Measurements from ENCODE around the gene PSMA7.
A peak's percentile ranks its signal among the peaks of the same experiment; 100 is the strongest.

PSMA7 gene

GRCh38 chr20:62141397-62142251 lies 1.6 kb downstream of the PSMA7 start:
- ATAC-seq (ENCODE audit: low read depth) = no peak
- Mint-ChIP-seq H3K27ac (peak overlapping the region; percentile 88), H3K4me1 (peaks cover 35% of the 10 kb centered on the region), H3K27me3 (no peaks in the 10 kb centered on the region), H3K36me3 (peaks cover 16% of the 10 kb centered on the region), H3K9me3 (no peaks in the 10 kb centered on the region), H3K4me3 (peak overlapping the region; percentile 84)
- DNase-seq (ENCODE audit: low spot score in 2 of 2) = no peak

GRCh38 chr20:62141043-62141396 lies 2.2 kb downstream of the PSMA7 start:
- Mint-ChIP-seq H3K4me1 (peaks cover 35% of the 10 kb centered on the region), H3K36me3 (peaks cover 22% of the 10 kb centered on the region), H3K27ac (peak overlapping the region; percentile 56), H3K27me3 (no peaks in the 10 kb centered on the region), H3K4me3 (no peak overlapping the region), H3K9me3 (no peaks in the 10 kb centered on the region)
- DNase-seq (ENCODE audit: low spot score in 2 of 2) (no peak), ATAC-seq (ENCODE audit: low read depth) (no peak)

GRCh38 chr20:62139636-62140035 lies 3.6 kb downstream of the PSMA7 start:
- Mint-ChIP-seq H3K9me3 (no peaks in the 10 kb centered on the region), H3K36me3 (peaks cover 22% of the 10 kb centered on the region), H3K27ac (no peak overlapping the region), H3K4me3 (no peak overlapping the region), H3K27me3 (no peaks in the 10 kb centered on the region), H3K4me1 (peaks cover 25% of the 10 kb centered on the region)
- DNase-seq (ENCODE audit: low spot score in 2 of 2) (no peak), ATAC-seq (ENCODE audit: low read depth) (no peak)

GRCh38 chr20:62138912-62139311 lies 4.3 kb downstream of the PSMA7 start:
- H3K9me3 Mint-ChIP-seq = no peaks in the 10 kb centered on the region
- no peaks in the 10 kb centered on the region for H3K27me3 Mint-ChIP-seq
- peaks cover 25% of the 10 kb centered on the region for H3K36me3 Mint-ChIP-seq
- ATAC-seq (ENCODE audit: low read depth) (no peak), DNase-seq (ENCODE audit: low spot score in 2 of 2) (no peak)
- H3K27ac Mint-ChIP-seq = no peak overlapping the region
- peaks cover 25% of the 10 kb centered on the region for H3K4me1 Mint-ChIP-seq
- H3K4me3 Mint-ChIP-seq = no peak overlapping the region

- peaks cover 27% of the 10 kb centered on the region for H3K4me1 Mint-ChIP-seq
- no peaks in the 10 kb centered on the region for H3K9me3 Mint-ChIP-seq
- H3K4me3 Mint-ChIP-seq = no peak overlapping the region
- H3K27ac Mint-ChIP-seq = no peak overlapping the region
- DNase-seq (ENCODE audit: low spot score in 2 of 2) = no peak
- H3K36me3 Mint-ChIP-seq = peaks cover 25% of the 10 kb centered on the region
- no peak for ATAC-seq (ENCODE audit: low read depth)
- no peaks in the 10 kb centered on the region for H3K27me3 Mint-ChIP-seq
Measured at GRCh38 chr20:62138204-62138543, 5.0 kb downstream of the PSMA7 start.

GRCh38 chr20:62137478-62138203 lies 5.6 kb downstream of the PSMA7 start:
- no peak overlapping the region for H3K27ac Mint-ChIP-seq
- no peak overlapping the region for H3K4me3 Mint-ChIP-seq
- H3K36me3 Mint-ChIP-seq = peaks cover 25% of the 10 kb centered on the region
- DNase-seq (ENCODE audit: low spot score in 2 of 2) = no peak
- no peak for ATAC-seq (ENCODE audit: low read depth)
- H3K27me3 Mint-ChIP-seq = no peaks in the 10 kb centered on the region
- H3K9me3 Mint-ChIP-seq = no peaks in the 10 kb centered on the region
- H3K4me1 Mint-ChIP-seq = peaks cover 27% of the 10 kb centered on the region

GRCh38 chr20:62137092-62137384 lies 6.2 kb downstream of the PSMA7 start:
- H3K27me3 Mint-ChIP-seq = no peaks in the 10 kb centered on the region
- no peak overlapping the region for H3K27ac Mint-ChIP-seq
- no peaks in the 10 kb centered on the region for H3K9me3 Mint-ChIP-seq
- peaks cover 28% of the 10 kb centered on the region for H3K36me3 Mint-ChIP-seq
- H3K4me1 Mint-ChIP-seq = peaks cover 31% of the 10 kb centered on the region
- H3K4me3 Mint-ChIP-seq = no peak overlapping the region
- ATAC-seq (ENCODE audit: low read depth) (no peak), DNase-seq (ENCODE audit: low spot score in 2 of 2) (no peak)

- Mint-ChIP-seq H3K36me3 (peaks cover 30% of the 10 kb centered on the region), H3K9me3 (no peaks in the 10 kb centered on the region), H3K4me3 (no peak overlapping the region), H3K27ac (no peak overlapping the region), H3K4me1 (peaks cover 25% of the 10 kb centered on the region), H3K27me3 (no peaks in the 10 kb centered on the region)
- DNase-seq (ENCODE audit: low spot score in 2 of 2) (peak; percentile 60 to 62), ATAC-seq (ENCODE audit: low read depth) (peak; percentile 90)
Measured at GRCh38 chr20:62136283-62137091, 6.7 kb downstream of the PSMA7 start.

- DNase-seq (ENCODE audit: low spot score in 2 of 2) = no peak
- Mint-ChIP-seq H3K9me3 (no peaks in the 10 kb centered on the region), H3K4me1 (peaks cover 20% of the 10 kb centered on the region), H3K4me3 (no peak overlapping the region), H3K27me3 (no peaks in the 10 kb centered on the region), H3K27ac (no peak overlapping the region), H3K36me3 (peaks cover 35% of the 10 kb centered on the region)
- no peak for ATAC-seq (ENCODE audit: low read depth)
Measured at GRCh38 chr20:62135573-62136266, 7.5 kb downstream of the PSMA7 start.

GRCh38 chr20:62134735-62135231 lies 8.4 kb downstream of the PSMA7 start:
- H3K27me3 Mint-ChIP-seq = no peaks in the 10 kb centered on the region
- ATAC-seq (ENCODE audit: low read depth) (no peak), DNase-seq (ENCODE audit: low spot score in 2 of 2) (no peak)
- no peak overlapping the region for H3K4me3 Mint-ChIP-seq
- peaks cover 38% of the 10 kb centered on the region for H3K36me3 Mint-ChIP-seq
- no peaks in the 10 kb centered on the region for H3K9me3 Mint-ChIP-seq
- peaks cover 23% of the 10 kb centered on the region for H3K4me1 Mint-ChIP-seq
- H3K27ac Mint-ChIP-seq = no peak overlapping the region

- no peaks in the 10 kb centered on the region for H3K9me3 Mint-ChIP-seq
- H3K36me3 Mint-ChIP-seq = peaks cover 36% of the 10 kb centered on the region
- ATAC-seq (ENCODE audit: low read depth) (peak; percentile 23), DNase-seq (ENCODE audit: low spot score in 2 of 2) (no peak)
- H3K4me1 Mint-ChIP-seq = peaks cover 23% of the 10 kb centered on the region
- H3K4me3 Mint-ChIP-seq = no peak overlapping the region
- H3K27me3 Mint-ChIP-seq = no peaks in the 10 kb centered on the region
- H3K27ac Mint-ChIP-seq = peak overlapping the region; percentile 24
Measured at GRCh38 chr20:62133864-62134263, 9.3 kb downstream of the PSMA7 start.

GRCh38 chr20:62133051-62133845 lies 9.9 kb downstream of the PSMA7 start:
- Mint-ChIP-seq H3K4me1 (peaks cover 23% of the 10 kb centered on the region), H3K36me3 (peaks cover 38% of the 10 kb centered on the region), H3K27ac (no peak overlapping the region), H3K27me3 (no peaks in the 10 kb centered on the region), H3K4me3 (no peak overlapping the region), H3K9me3 (no peaks in the 10 kb centered on the region)
- DNase-seq (ENCODE audit: low spot score in 2 of 2) (no peak), ATAC-seq (ENCODE audit: low read depth) (no peak)

GRCh38 chr20:62132421-62132820 lies 10.8 kb downstream of the PSMA7 start:
- H3K4me1 Mint-ChIP-seq = peaks cover 21% of the 10 kb centered on the region
- peak overlapping the region; percentile 58 for H3K27ac Mint-ChIP-seq
- H3K36me3 Mint-ChIP-seq = peaks cover 36% of the 10 kb centered on the region
- ATAC-seq (ENCODE audit: low read depth) (no peak), DNase-seq (ENCODE audit: low spot score in 2 of 2) (no peak)
- H3K4me3 Mint-ChIP-seq = peak overlapping the region; percentile 15
- H3K27me3 Mint-ChIP-seq = no peaks in the 10 kb centered on the region
- H3K9me3 Mint-ChIP-seq = no peaks in the 10 kb centered on the region

Measured in memory B cell (primary cell).